TTC549 (cell line): ENCODE measurements around the gene EP300.
"Not testable (repeated sequence)": the region's sequence is repeated elsewhere in the genome, so short reads cannot be mapped to it uniquely, and the experiment has no call there.

ENCODE experiments used
- FAIRE-seq: peaks from 2 replicates; lab custom pipeline; 2012; peaks lifted over from hg19 to GRCh38; lab: Jason Lieb, UNC

EP300 gene

GRCh38 chr22:41157083-41157482 lies 64.7 kb downstream of the EP300 start:
- no peak for FAIRE-seq

GRCh38 chr22:41169157-41169556 lies 76.8 kb downstream of the EP300 start:
- no peak for FAIRE-seq

GRCh38 chr22:41171996-41172395 lies 79.6 kb downstream of the EP300 start:
- no peak for FAIRE-seq

GRCh38 chr22:41175546-41175945 lies 83.2 kb downstream of the EP300 start:
- FAIRE-seq, result no peak

GRCh38 chr22:41177040-41177621 lies 84.7 kb downstream of the EP300 start:
- no peak for FAIRE-seq

- FAIRE-seq, result no peak
These were observed 85.4 kb downstream of the EP300 start for GRCh38 chr22:41177622-41178424.

GRCh38 chr22:41178425-41178975 lies 86.1 kb downstream of the EP300 start:
- FAIRE-seq, result no peak

GRCh38 chr22:41180362-41180761 lies 88.0 kb downstream of the EP300 start:
- not testable (repeated sequence) for FAIRE-seq

- no peak for FAIRE-seq
These were observed 88.5 kb downstream of the EP300 start for GRCh38 chr22:41180926-41181325.

GRCh38 chr22:41181349-41182241 lies 89.2 kb downstream of the EP300 start:
- no peak for FAIRE-seq

- no peak for FAIRE-seq
These were observed 92.3 kb downstream of the EP300 start for GRCh38 chr22:41184679-41185078.

GRCh38 chr22:41191467-41191866 lies 99.1 kb downstream of the EP300 start:
- no peak for FAIRE-seq

GRCh38 chr22:41193829-41194228 lies 101.4 kb downstream of the EP300 start:
- FAIRE-seq, result no peak

- no peak for FAIRE-seq
These were observed 104.9 kb downstream of the EP300 start for GRCh38 chr22:41197038-41197972.

GRCh38 chr22:41198027-41198580 lies 105.7 kb downstream of the EP300 start:
- no peak for FAIRE-seq

- no peak for FAIRE-seq
These were observed 108.7 kb downstream of the EP300 start for GRCh38 chr22:41201141-41201540.

GRCh38 chr22:41203118-41203517 lies 110.7 kb downstream of the EP300 start:
- FAIRE-seq, result no peak

GRCh38 chr22:41204066-41204465 lies 111.7 kb downstream of the EP300 start:
- no peak for FAIRE-seq

- peak; percentile 91 for FAIRE-seq
These were observed 112.9 kb downstream of the EP300 start, which contains the start of gene L3MBTL2 for GRCh38 chr22:41204992-41205900. L3MBTL2 (plus strand) TSS chr22:41205312; CDS start chr22:41205363, 51 bp downstream.

- FAIRE-seq, result no peak
These were observed 114.3 kb downstream of the EP300 start for GRCh38 chr22:41206719-41207118.
